ENCODE results near the gene IQSEC1.

Gene IQSEC1

GRCh38 chr3:12852201-12852600, 221.0 kb downstream of the IQSEC1 start:
- no peak for DNase-seq
- H3K36me3 ChIP-seq = no peaks in the 10 kb centered on the region
- H3K4me3 ChIP-seq = no peak overlapping the region
- no peaks in the 10 kb centered on the region for H3K4me1 ChIP-seq
- H3K27me3 ChIP-seq = peaks cover 0 to 10% of the 10 kb centered on the region in 2 donors
- intact Hi-C loops (cut with DNase I; ENCODE audit: low total_unique reads) = no loop called here
- no peak overlapping the region for H3K27ac ChIP-seq
- TF ChIP-seq, protein P1, sequence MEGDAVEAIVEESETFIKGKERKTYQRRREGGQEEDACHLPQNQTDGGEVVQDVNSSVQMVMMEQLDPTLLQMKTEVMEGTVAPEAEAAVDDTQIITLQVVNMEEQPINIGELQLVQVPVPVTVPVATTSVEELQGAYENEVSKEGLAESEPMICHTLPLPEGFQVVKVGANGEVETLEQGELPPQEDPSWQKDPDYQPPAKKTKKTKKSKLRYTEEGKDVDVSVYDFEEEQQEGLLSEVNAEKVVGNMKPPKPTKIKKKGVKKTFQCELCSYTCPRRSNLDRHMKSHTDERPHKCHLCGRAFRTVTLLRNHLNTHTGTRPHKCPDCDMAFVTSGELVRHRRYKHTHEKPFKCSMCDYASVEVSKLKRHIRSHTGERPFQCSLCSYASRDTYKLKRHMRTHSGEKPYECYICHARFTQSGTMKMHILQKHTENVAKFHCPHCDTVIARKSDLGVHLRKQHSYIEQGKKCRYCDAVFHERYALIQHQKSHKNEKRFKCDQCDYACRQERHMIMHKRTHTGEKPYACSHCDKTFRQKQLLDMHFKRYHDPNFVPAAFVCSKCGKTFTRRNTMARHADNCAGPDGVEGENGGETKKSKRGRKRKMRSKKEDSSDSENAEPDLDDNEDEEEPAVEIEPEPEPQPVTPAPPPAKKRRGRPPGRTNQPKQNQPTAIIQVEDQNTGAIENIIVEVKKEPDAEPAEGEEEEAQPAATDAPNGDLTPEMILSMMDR (IDR thresholded peaks at IDR 0.05) = no peak
- H3K9me3 ChIP-seq = no peaks in the 10 kb centered on the region
